Keratinocyte (primary cell): ENCODE data around the gene FIZ1.

ENCODE experiments used
- EZH2 ChIP-seq: IDR thresholded peaks from one replicate; pipeline ENCODE4 v1.6.1; 2012; ENCODE audit warnings: inconsistent platforms, mild to moderate bottlenecking, low read length, moderate library complexity
- TF ChIP-seq, protein P1 (sequence below), 3 experiments: IDR thresholded peaks in 1 of 3; conservative IDR thresholded peaks in 1 of 3; optimal IDR thresholded peaks in 1 of 3; 2 replicates in 2 of 3; 3 replicates in 1 of 3; pipeline versions ENCODE3 to v1.5.1; 2011; ENCODE audit warnings: low read length in 3 of 3, mild to moderate bottlenecking in 3 of 3, moderate library complexity in 2 of 3, control low read depth in 1 of 3, inconsistent platforms in 1 of 3; ENCODE audit not compliant: insufficient read depth in 2 of 3; ENCODE audit errors: extremely low read depth in 1 of 3

DNA sequence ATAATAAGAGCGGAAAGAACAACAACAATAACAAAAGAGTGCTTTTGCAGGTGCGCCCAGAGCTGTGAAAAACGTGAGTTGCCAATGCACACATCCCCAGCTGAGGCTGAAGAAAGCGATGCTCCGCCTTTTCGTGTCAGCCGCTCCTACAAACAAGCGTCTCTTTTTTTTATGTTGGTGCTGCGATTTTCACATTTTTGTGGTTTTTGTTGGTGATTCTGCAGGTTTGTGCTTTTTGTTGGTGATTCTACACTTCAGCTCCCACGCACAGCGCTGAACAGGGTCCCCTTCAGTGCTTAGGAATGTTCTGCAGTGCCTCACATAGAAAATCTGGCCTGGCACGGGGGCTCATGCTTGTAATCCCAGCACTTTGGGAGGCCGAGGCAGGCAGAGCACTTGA, 46.7 kb downstream of the FIZ1 start:
- TF ChIP-seq, protein P1, sequence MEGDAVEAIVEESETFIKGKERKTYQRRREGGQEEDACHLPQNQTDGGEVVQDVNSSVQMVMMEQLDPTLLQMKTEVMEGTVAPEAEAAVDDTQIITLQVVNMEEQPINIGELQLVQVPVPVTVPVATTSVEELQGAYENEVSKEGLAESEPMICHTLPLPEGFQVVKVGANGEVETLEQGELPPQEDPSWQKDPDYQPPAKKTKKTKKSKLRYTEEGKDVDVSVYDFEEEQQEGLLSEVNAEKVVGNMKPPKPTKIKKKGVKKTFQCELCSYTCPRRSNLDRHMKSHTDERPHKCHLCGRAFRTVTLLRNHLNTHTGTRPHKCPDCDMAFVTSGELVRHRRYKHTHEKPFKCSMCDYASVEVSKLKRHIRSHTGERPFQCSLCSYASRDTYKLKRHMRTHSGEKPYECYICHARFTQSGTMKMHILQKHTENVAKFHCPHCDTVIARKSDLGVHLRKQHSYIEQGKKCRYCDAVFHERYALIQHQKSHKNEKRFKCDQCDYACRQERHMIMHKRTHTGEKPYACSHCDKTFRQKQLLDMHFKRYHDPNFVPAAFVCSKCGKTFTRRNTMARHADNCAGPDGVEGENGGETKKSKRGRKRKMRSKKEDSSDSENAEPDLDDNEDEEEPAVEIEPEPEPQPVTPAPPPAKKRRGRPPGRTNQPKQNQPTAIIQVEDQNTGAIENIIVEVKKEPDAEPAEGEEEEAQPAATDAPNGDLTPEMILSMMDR (optimal IDR thresholded peaks at IDR 0.05 in 1 of 3, IDR thresholded peaks at IDR 0.05 in 1 of 3, conservative IDR thresholded peaks at IDR 0.05 in 1 of 3; ENCODE audit: extremely low read depth in 1 of 3, insufficient read depth in 2 of 3, low read length in 3 of 3), result no peak
- no peak for TF ChIP-seq EZH2
